Right hindlimb (tissue), 1 donor: ENCODE results near the gene TGFBR3.
A peak's percentile ranks its signal among the peaks of the same experiment; 100 is the strongest.
"Not testable (repeated sequence)": the region's sequence is repeated elsewhere in the genome, so short reads cannot be mapped to it uniquely, and the experiment has no call there.

Source experiments
- DNase-seq: peaks from one replicate; pipeline ENCODE4 v3.0.0-alpha.2; 2018

Gene TGFBR3

GRCh38 chr1:91881280-91881679 lies 4.7 kb downstream of the TGFBR3 start:
- no peak for DNase-seq

- DNase-seq: no peak
These were observed 6.2 kb downstream of the TGFBR3 start for GRCh38 chr1:91879733-91880132.

GRCh38 chr1:91877574-91878208 lies 8.3 kb downstream of the TGFBR3 start:
- no peak for DNase-seq

GRCh38 chr1:91876781-91877573 lies 9.0 kb downstream of the TGFBR3 start:
- no peak for DNase-seq

GRCh38 chr1:91876040-91876470 lies 9.9 kb downstream of the TGFBR3 start:
- no peak for DNase-seq

GRCh38 chr1:91874167-91874566 lies 11.8 kb downstream of the TGFBR3 start:
- no peak for DNase-seq

- no peak for DNase-seq
These were observed 13.3 kb downstream of the TGFBR3 start for GRCh38 chr1:91872559-91873081.

- DNase-seq: no peak
These were observed 14.0 kb downstream of the TGFBR3 start for GRCh38 chr1:91872000-91872399.

- DNase-seq: no peak
These were observed 15.6 kb downstream of the TGFBR3 start for GRCh38 chr1:91870322-91870721.

GRCh38 chr1:91866425-91866824 lies 19.5 kb downstream of the TGFBR3 start:
- DNase-seq: no peak

GRCh38 chr1:91864017-91864700 lies 21.8 kb downstream of the TGFBR3 start:
- DNase-seq: no peak

- DNase-seq: no peak
These were observed 22.5 kb downstream of the TGFBR3 start for GRCh38 chr1:91863498-91863897.

- DNase-seq: no peak
These were observed 23.8 kb downstream of the TGFBR3 start for GRCh38 chr1:91862120-91862519.

GRCh38 chr1:91857557-91858239 lies 28.3 kb downstream of the TGFBR3 start:
- DNase-seq: no peak

GRCh38 chr1:91856996-91857395 lies 29.0 kb downstream of the TGFBR3 start:
- DNase-seq: no peak

GRCh38 chr1:91854852-91855534 lies 31.0 kb downstream of the TGFBR3 start:
- peak; percentile 29 for DNase-seq

GRCh38 chr1:91853397-91853796 lies 32.6 kb downstream of the TGFBR3 start:
- DNase-seq: no peak

- DNase-seq: not testable (repeated sequence)
These were observed 33.9 kb downstream of the TGFBR3 start for GRCh38 chr1:91852011-91852410.

- peak; percentile 94 for DNase-seq
These were observed 34.6 kb downstream of the TGFBR3 start for GRCh38 chr1:91851130-91852010.

GRCh38 chr1:91850708-91851107 lies 35.2 kb downstream of the TGFBR3 start:
- no peak for DNase-seq

- no peak for DNase-seq
These were observed 38.1 kb downstream of the TGFBR3 start for GRCh38 chr1:91847851-91848250.
